HG03097 (cell line): ENCODE data around the gene APOBR.
"Not testable (repeated sequence)": the region's sequence is repeated elsewhere in the genome, so short reads cannot be mapped to it uniquely, and the experiment has no call there.

Experiments
- ATAC-seq: cut with Tn5 transposase; IDR thresholded peaks from one replicate; pipeline ENCODE4 v1.9.1; 2021; ENCODE audit not compliant: unreplicated experiment, low FRiP score

The APOBR gene

DNA sequence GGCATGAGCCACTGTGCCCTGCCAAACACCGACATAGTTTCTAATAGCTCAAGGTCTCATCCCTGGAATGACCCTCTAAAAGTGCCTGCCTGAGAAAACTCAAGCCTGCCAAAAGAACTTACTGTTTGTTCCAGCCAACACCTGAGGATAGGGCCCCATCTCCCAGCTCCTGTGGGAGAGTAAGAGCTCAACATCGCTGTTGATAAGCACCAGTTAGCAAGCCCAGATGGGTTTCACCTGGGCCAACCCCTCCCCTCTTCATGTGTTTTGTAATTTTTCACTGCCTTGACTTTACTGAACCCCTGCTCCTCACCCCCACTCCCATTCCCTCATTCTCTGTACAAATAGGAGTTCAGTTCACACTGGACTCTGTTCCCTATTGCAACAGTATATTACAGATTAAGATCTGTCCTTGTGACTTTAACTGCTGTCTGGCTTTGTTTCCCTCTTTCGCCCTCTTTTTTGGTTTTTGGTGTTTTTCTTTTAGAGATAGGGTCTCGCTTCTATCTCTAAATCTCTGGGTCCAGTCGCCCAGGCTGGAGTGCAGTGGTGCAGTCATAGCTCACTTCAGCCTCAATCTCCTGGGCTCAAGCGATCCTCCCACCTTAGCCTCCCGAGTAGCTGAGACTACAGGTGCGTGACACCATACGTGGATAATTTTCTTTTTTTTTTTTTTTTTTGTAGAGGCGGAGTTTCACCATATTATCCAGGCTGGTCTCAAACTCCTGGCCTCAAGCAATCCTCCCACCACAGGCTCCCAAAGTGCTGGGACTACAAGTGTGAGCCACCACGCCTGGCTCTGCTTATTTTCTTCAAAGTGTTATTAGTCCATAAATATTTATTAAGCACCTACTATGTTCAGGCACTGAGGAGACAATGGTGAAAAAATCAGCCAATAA lies 32.0 kb downstream of the APOBR start:
- ATAC-seq = no peak

DNA sequence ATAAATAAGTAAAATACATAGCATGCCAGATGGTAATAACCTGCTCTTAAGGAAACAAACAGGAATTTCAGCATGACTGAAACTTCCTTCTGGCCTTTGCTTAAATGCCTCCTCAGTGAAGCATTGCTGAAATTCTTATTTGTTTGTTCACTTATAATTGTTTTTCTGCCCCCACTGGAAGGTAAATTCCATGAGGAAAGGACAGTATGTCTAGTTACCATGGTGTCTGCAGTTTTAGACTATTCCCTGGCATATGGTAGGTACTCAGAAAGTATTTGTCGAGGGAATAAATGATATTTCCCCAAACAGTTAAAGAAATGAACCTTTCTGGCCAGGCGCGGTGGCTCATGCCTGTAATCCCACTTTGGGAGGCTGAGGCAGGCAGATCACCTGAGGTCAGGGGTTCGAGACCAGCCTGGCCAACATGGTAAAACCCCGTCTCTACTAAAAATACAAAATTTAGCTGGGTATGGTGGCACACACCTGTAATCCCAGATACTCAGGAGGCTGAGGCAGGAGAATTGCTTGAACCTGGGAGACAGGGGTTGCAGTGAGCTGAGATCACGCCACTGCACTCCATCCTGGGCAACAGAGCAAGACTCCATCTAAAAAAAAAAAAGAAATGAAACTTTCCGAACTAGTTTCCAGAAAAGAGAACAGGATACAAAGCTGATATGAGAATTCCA lies 32.8 kb downstream of the APOBR start:
- not testable (repeated sequence) for ATAC-seq

DNA sequence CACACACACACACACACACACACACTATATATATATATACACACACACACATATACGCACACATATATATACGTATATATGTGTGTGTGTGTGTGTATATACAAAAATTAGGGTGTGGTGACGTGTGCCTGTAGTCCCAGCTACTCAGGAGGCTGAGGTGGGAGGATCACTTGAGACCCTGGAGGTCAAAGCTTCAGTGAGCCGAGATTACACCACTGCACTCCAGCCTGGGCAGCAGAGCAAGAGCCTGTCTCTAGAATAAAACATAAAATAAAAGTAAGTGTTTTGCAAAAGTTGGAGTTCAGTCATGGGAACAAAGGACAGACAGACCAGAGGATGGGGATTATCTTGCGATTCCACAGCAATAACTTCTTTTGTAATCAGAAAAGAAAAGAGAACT lies 33.5 kb downstream of the APOBR start:
- no peak for ATAC-seq

DNA sequence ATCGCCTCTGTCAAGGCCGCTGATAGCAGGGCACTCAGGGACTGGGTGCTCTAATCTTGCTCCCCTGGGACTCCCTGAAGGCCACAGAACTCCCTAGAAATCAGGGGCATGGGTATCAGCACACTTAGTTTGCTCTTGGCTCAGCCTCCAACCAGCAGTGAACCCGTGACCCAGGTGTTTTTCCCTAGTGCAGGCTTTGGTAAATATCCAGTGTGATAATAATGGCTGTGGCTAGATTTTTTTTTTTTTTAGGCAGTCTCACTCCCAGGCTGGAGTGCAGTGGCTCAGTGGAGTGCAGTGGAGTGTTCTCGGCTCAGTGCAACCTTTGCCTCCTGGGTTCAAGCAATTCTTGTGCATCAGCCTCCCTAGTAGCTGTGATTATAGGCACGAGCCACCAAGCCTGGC lies 34.0 kb downstream of the APOBR start:
- no peak for ATAC-seq

DNA sequence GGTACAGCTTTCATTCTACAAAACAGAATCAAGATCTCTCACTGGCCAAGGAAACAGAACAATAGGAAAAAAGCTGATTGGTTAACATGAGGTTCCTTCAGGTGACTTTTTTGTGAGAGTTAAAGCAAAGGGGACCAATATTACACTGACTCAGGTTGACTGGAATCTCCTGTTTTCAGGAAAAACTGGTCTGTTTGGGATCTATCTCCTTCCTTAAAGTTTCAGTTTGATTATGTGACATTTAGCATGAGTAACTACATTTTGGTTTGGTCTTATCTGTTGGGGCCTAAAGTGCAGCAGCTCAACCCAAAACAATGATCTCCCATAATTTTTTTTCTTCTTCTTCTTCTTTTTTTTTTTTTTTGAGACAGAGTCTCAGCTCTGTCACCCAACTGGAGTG lies 34.7 kb downstream of the APOBR start:
- no peak for ATAC-seq

DNA sequence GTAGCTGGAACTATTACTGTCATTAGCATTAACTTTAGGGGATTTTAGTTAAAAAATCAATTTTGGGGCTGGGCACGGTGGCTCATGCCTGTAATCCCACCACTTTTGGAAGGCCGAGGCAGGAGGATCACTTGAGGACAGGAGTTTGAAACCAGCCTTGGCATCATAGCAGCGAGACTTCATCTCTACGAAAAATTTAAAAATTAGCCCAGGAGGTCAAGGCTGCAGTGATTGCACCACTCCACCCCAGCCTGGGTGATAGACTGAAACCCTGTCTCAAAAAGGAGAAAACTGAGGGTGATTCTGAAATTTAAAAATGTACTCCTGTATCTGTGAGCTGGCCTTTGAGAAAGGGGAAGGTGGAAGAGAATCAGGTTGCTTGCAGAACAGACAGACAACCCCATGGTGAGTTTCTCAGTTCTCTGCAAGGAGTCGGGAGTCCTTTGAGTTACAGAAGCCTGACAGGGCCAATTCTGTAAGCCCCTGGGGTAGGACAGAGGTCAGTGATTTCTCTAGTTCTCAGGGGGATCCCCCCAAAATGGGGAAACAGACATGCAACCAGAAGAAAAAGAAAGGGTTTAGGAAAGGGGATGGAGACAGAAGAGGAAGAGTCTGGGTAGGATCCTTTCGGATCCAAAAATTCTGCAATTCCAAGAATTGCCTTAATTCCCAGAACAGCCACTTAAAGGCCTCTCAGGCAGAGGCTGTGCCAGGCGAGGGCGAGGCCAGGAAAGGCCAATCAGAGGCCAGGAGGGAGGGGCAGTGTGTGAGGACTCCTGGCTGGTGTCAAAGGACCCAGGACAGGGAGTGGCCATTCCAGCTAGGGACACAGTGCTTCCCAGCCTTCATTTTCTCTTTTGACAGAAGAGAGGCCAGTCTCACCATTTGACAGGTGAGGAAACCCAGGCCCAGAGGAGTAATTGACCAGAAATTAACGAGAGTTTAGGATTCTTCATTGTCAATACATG lies 37.6 kb downstream of the APOBR start:
- ATAC-seq = no peak

DNA sequence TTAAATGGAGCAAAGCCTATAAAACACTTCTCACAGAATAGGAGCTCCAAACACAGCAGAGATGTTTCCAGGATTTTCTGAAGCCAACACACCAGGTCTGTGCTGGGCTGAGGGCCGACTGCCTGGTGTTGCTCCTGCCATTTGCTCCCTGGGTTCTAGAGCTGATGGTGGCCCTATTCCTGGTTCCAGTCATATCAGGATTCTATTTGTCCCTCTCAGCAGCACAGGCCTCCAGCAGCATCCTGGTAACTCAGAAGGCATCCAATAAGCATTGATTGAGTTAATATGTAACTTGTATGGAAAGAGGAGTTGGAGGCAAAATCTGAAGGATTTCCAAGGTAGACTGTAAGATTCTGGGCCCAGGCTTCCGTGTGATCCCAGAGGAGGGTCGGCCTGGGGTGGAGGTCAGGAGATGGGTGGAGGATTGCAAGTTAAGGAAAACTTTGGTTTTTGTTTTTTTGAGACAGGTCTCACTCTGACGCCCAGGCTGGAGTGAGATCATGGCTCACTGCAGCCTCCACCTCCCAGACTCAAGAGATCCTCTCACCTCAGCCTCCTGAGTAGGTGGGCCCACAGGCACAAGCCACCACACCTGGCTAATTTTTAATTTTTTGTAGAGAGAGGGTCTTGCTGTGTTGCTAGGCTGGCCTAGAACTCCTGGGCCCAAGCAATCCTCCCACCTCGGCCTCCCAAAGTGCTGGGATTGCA lies 38.7 kb downstream of the APOBR start:
- no peak for ATAC-seq

DNA sequence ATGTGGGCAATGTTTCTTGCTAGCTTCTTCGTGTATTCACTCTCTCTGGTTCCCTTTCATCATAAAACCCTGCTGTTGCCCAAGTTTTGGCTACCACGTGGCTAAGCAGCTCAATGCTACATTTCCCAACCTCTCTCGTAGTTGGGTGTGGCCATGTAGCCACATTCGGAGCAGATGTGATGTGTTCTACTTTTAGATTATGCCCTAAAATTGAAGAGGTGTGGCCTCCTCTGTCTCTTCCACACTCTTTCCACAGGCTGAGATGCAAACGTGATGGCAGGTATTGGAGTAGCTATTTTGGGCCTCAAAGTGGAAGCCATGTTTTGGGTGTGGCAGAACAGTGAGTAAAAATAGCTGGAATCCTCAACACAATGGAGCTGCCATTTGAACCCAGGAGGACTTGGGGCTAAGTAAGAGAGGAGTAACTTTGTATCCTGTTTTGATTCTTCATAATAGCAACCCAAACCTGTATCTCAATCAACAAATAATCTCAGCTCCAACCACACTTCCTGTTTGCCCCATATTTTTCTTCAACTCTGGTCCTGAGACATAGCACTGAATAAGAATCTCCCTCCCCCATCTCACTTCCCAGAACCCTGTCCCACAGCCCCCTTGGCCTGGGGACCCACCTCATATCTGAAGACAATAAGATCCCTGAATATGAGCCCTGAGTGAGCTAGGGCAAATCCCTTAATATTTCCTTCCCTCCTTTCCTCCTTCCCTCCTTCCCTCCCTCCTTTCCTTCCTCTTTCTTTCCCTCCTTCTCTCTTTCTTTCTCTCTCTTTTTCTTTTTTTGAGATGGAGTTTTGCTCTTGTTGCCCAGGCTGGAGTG lies 40.3 kb downstream of the APOBR start:
- ATAC-seq = no peak

DNA sequence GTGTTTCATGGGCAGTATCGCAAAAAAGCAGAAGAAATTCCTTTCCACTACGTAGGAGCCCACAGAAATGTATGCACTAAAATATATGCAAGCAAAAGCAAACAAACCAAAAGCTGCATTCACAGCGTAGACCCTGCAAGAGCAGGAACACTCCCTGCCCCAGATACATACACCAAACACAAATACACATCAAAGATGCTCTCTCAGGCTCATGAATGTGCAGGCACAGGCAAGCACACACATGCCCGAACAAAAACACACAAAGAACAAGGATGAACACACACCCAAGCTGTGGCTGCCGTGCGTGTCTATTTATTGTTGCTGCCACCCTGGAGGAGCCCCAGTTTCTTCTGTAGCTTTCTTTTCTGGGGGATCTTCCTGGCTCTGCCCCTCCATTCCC lies 42.6 kb downstream of the APOBR start:
- no peak for ATAC-seq

DNA sequence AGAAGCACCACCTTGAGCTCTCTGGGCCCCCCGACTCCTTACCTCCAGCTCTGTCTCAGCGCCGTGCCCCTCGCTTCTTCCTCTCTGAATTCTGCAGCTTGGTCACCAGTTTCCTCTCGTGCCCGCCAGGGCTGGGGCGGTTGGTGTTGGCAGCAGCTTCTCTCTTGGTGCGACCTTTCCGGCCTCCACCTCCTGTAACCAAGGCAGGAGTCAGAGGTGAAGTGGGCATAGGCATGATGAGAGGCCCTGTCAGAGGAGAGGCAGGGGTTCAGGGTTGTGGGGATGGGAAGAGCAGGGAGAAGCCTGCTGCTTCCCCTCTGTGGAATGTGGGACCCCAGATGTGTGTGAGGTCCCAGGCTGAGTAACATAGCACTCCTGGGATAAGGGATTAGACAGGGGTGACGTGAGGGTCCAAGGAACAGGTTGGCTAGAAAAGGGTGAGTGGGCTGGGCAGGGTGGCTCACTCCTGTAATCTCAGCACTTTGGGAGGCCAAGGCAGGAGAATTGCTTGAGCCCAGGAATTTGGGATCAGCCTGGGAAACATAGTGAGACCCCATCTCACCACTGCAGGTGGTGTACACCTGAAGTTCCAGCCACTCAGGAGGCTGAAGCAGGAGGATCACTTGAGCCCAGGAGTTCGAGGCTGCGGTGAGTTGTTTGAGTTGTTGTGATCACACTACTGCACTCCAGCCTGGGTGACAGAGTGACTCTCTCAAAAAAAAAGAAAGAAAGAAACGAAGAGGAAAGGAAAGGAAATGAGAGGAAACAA lies 43.7 kb downstream of the APOBR start:
- ATAC-seq = no peak

DNA sequence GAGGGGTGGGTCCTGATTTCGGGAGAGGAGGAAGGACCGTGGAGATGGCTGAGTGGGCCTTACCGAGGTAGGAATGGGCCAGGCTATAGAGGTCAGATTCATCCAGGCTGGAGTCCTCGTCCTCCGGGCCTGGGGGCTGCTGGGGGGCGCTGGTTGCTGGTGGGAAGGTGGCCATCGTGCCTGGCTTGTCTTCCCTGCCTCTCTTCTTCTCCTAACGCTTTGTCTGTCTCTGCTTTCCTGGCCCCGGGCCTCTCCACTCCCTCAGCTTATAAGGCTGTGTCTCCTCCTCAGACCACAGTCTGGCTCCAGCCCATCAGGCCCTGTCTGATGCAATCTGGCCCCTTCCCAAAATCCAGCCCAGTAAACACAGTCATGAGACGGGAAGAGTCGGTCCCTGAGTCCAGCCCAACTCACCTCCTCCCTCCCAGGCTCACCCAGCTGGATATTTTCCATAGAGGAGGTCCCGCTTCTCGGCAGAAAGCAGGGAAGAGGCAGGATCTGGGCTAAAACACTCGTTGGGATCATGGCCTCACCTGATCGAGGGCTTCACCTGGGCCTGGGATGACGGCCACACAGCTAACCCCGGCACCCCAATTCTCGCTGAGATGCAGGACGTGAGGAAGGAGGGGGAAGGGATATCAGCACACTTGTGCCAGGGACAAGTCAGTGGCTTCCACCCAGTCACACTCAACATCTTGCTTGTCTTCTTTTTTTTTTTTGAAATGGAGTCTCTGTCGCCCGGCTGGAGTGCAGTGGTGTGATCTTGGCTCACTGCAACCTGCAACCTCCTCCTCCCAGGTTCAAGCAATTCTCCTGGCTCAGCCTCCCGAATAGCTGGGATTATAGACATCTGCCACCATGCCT lies 44.5 kb downstream of the APOBR start, which contains the start of gene NUPR1:
TSS of gene NUPR1 (minus strand) at position 242 of the 864 bp plus-strand sequence. CDS start at position 175, 67 bp downstream.
- ATAC-seq = no peak

DNA sequence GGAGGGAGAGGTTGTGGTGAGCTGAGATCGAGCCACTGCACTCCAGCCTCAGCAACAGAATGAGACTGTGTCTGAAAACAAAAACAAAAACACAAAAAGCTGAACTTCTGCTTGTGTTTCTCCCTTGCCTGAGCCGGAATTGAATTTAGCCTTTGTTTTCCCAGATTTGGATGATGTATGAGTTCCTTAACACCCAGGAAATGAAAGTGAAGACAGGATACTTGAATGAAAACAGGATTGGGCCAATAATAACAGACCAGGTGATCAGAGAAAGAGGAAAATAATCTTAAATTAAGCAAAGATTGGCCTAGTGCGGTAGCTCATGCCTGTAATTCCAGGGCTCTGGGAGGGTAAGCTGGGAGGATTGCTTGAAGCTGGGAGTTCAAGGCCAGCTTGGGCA lies 45.9 kb downstream of the APOBR start:
- ATAC-seq = no peak

DNA sequence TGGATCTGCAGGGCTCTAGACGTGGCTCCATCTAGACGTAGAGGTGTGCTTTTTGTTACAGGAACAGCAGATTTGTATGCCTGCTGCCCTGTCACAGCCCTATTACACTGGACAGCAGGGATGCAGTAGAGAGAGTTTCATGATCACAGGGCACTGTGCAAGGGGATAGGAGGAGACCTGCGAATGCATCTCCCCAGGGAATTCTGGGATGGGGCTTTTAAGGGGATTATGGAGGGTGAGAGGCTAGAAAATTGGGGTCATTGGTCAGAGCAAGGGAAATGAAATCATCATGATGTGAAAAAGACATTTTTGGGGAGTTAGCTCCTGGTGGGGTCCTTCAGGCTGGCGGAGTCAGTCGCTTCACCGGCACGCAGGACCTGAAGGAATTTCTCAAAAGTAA lies 48.2 kb downstream of the APOBR start:
- ATAC-seq = no peak

DNA sequence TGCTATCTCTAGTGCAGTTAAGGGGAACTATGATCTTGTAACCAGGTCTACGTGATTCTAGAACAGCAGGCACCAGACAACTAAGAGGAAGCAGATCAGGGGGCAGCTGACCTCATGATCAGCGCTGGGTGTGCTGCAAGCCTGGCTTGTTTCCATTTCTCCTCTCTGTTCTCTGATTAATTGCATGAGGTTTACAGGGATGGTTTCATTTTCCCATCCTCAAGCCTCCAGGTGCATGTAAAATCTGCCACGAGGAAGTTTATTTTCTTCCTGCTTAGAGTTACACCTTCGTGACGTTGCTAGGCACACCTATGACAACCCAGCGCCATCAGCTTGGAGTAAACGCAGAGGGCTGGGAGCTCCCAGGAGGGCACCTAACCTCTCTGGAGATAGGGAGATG lies 48.6 kb downstream of the APOBR start:
- no peak for ATAC-seq

DNA sequence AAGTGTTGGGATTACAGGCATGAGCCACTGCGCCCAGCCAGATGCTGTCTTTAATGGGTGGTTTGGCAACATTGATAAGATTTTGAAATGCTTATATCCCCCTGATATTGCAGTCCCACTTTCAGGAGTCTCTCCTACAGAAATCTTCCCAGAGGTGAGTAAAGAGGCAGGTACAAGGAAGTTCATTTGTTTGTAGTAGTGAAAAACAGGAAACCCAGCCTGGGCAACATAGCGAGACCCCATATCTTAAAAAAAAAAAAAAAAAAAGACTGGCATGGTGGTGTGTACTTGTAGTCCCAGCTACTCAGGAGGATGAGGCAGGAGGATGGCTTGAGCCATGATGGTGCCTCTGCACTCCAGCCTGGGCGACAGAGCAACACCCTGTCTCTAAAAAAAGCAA lies 50.6 kb downstream of the APOBR start:
- no peak for ATAC-seq

DNA sequence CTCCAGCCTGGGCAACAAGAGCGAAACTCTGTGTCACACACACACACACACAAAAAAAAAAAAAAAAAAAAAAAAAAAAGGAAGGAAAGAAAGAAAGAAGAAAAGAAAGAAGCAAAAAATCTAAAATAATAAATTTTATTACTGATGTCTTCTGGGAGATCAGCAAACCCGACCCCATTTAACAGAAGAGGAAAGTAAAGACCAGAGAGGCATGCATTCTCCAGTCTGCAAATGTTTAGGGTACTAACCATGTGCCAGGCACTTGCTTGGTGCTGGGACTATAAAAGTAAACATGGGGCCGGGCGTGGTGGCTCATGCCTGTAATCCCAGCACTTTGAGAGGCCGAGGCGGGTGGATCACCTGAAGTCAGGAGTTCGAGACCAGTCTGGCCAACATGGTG lies 51.5 kb downstream of the APOBR start:
- ATAC-seq = not testable (repeated sequence)

DNA sequence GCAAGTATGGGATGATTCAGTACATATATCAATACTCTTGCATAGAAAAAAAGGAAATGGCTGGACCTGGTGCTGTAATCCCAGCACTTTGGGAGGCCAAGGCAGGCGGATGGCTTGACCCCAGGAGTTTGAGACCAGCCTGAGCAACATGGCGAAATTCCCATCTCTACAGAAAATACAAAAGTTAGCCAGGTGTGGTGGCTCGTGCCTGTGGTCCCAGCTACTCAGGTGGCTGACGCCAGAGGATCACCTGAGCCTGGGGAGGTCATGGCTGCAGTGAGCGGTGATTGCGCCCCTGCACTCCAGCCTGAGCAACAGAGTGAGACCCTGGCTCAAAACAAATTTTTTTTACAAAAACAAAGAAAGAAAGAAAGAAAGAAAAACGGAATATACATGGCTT lies 52.2 kb downstream of the APOBR start:
- no peak for ATAC-seq
